NCI-H526 (cell line): ENCODE data around the gene TPST2.

ENCODE experiments used
- DNase-seq, 2 experiments: peaks; one replicate each; lab custom pipeline; 2025; lab: John Stamatoyannopoulos, UW

TPST2 gene

GRCh38 chr22:26496456-26496855 is 93.5 kb downstream of the TPST2 start:
- DNase-seq: no peak

- DNase-seq: no peak
Observed at GRCh38 chr22:26494506-26494905, 95.4 kb downstream of the TPST2 start.

- DNase-seq: no peak
Observed at GRCh38 chr22:26492220-26492619, 97.7 kb downstream of the TPST2 start.

- no peak for DNase-seq
Observed at GRCh38 chr22:26489447-26490036, 100.4 kb downstream of the TPST2 start.

GRCh38 chr22:26487996-26488395 is 101.9 kb downstream of the TPST2 start:
- DNase-seq: no peak

- no peak for DNase-seq
Observed at GRCh38 chr22:26486394-26486793, 103.5 kb downstream of the TPST2 start.

GRCh38 chr22:26485806-26486390 is 104.0 kb downstream of the TPST2 start:
- DNase-seq: no peak

GRCh38 chr22:26485013-26485412 is 104.9 kb downstream of the TPST2 start:
- DNase-seq: no peak

- no peak for DNase-seq
Observed at GRCh38 chr22:26484360-26484706, 105.6 kb downstream of the TPST2 start.

GRCh38 chr22:26483439-26484359 is 106.2 kb downstream of the TPST2 start, which contains the start of the genes HPS4 and SRRD:
Gene HPS4, minus strand, starts transcription at chr22:26483783. Its CDS starts 2,021 bp downstream, at chr22:26481762.
Gene SRRD, plus strand, starts transcription at chr22:26483877. Its CDS starts 14 bp downstream, at chr22:26483891.
- peak; percentile 40 to 91 for DNase-seq

- no peak for DNase-seq
Observed at GRCh38 chr22:26483043-26483438, 106.9 kb downstream of the TPST2 start.

- no peak for DNase-seq
Observed at GRCh38 chr22:26482161-26482560, 107.8 kb downstream of the TPST2 start.

- no peak for DNase-seq
Observed at GRCh38 chr22:26481694-26482093, 108.2 kb downstream of the TPST2 start.

- no peak for DNase-seq
Observed at GRCh38 chr22:26481112-26481693, 108.7 kb downstream of the TPST2 start.

- no peak for DNase-seq
Observed at GRCh38 chr22:26480611-26480932, 109.4 kb downstream of the TPST2 start.

GRCh38 chr22:26479792-26480610 is 109.9 kb downstream of the TPST2 start:
- peak in 1 of 2 experiments; percentile 36 for DNase-seq

GRCh38 chr22:26479043-26479791 is 110.7 kb downstream of the TPST2 start:
- peak; percentile 32 to 39 for DNase-seq

GRCh38 chr22:26477341-26477731 is 112.6 kb downstream of the TPST2 start:
- DNase-seq: no peak

GRCh38 chr22:26476705-26477340 is 113.1 kb downstream of the TPST2 start:
- DNase-seq: no peak

GRCh38 chr22:26474682-26475081 is 115.2 kb downstream of the TPST2 start:
- DNase-seq: no peak
